HL-60 (cell line): ENCODE measurements around the gene AIFM2.

Experiments used
- DNase-seq, 2 experiments: peaks; one replicate each; pipeline ENCODE4 v3.0.0-alpha.2; 2010 to 2020; ENCODE audit warnings: low read depth in 1 of 2, low spot score in 1 of 2
- H3K27ac ChIP-seq: fragments of 250-450 bp; sonication (Bioruptor Pico); replicated peaks from 2 replicates; pipeline ENCODE4 v1.5.1; 2020; ENCODE audit warnings: mild to moderate bottlenecking, moderate library complexity
- H3K27me3 ChIP-seq: fragments of 250-450 bp; sonication (Bioruptor Pico); 2 replicates; pipeline ENCODE4 v1.5.1; 2021; ENCODE audit warnings: mild to moderate bottlenecking, moderate library complexity; ENCODE audit not compliant: insufficient read depth, poor library complexity, severe bottlenecking
- H3K4me3 ChIP-seq: replicated peaks from 2 replicates; pipeline ENCODE4 v1.5.1; 2011; ENCODE audit warnings: mild to moderate bottlenecking, control low read depth, low read length; ENCODE audit not compliant: insufficient read depth
- CTCF ChIP-seq: IDR thresholded peaks from one replicate; pipeline ENCODE4 v1.5.1; 2011; ENCODE audit warnings: low read length, control low read depth, inconsistent platforms; ENCODE audit not compliant: insufficient read depth
- GABPA ChIP-seq: IDR thresholded peaks from 2 replicates; pipeline ENCODE4 v1.6.1; 2012; ENCODE audit warnings: low read depth
- POLR2AphosphoS5 ChIP-seq: IDR thresholded peaks from 2 replicates; pipeline ENCODE4 v1.6.1; 2012; ENCODE audit warnings: low read depth
- REST ChIP-seq: IDR thresholded peaks from 2 replicates; pipeline ENCODE4 v1.6.1; 2012; ENCODE audit warnings: low read depth; ENCODE audit not compliant: insufficient replicate concordance
- SPI1 ChIP-seq: IDR thresholded peaks from 2 replicates; pipeline ENCODE4 v1.6.1; 2012; ENCODE audit warnings: low read depth, mild to moderate bottlenecking, borderline replicate concordance

The AIFM2 gene

DNA sequence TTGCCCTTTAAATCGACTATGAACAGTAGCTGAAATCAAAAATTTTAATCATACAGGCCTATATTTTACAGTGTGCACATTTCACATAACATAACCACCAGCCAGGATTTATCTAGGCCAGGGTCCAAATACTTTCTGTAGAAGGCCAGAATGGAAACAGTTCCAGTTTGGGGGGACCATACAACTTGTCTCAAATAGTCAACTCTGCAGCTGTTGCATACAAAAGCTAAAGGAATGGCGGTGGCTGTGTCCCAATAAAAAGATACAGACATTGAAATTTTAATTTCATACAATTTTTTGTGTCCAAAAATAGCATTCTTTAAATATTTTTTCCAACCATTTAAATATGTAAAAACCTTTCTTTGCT is 14.6 kb upstream of the AIFM2 start:
- TF ChIP-seq GABPA (no peak), SPI1 (no peak), POLR2AphosphoS5 (no peak), CTCF (no peak), REST (no peak)
- no peaks in the 10 kb centered on the region for H3K27me3 ChIP-seq
- DNase-seq, result no peak
- no peak overlapping the region for H3K4me3 ChIP-seq
- H3K27ac ChIP-seq, result no peak overlapping the region

- DNase-seq, result peak; percentile 95 to 97
- Histone ChIP-seq H3K4me3 (peak within 1 kb of the TSS; percentile 57), H3K27me3 (no peaks in the 10 kb centered on the region), H3K27ac (peak within 1 kb of the TSS; percentile 79)
- TF ChIP-seq REST (no peak), POLR2AphosphoS5 (peak; percentile 69; the same call in 1 of the 2 replicates), CTCF (peak; percentile 63), GABPA (no peak), SPI1 (no peak; the same call in 1 of the 2 replicates)
Measured at GRCh38 chr10:70146489-70147258, 14.0 kb upstream of the AIFM2 start, which contains the start of gene TYSND1. TSS of gene TYSND1 (minus strand) at chr10:70146700. CDS start at chr10:70146586, 114 bp downstream.

GRCh38 chr10:70145666-70146488 is 13.3 kb upstream of the AIFM2 start:
- H3K4me3 ChIP-seq, result peak overlapping the region; percentile 57
- no peaks in the 10 kb centered on the region for H3K27me3 ChIP-seq
- TF ChIP-seq CTCF (peak; percentile 29), GABPA (no peak), SPI1 (no peak), POLR2AphosphoS5 (peak; percentile 56), REST (no peak)
- H3K27ac ChIP-seq, result peak overlapping the region; percentile 79
- peak; percentile 57 to 68 for DNase-seq
